ENCODE data around the gene ABCC1.

Gene ABCC1

GRCh38 chr16:16017812-16018211 is 68.4 kb downstream of the ABCC1 start:
- DNase-seq (ENCODE audit: extremely low read depth, low read depth), result no peak
- H3K4me3 ChIP-seq (replicated peaks; ENCODE audit: low read depth, low read length), result no peak overlapping the region
- no peak for TF ChIP-seq CTCF (IDR thresholded peaks at IDR 0.05; ENCODE audit: low read depth, low read length, missing control alignments)

- no peak overlapping the region for H3K4me3 ChIP-seq (replicated peaks; ENCODE audit: low read depth, low read length)
- no peak for DNase-seq (ENCODE audit: extremely low read depth, low read depth)
- no peak for TF ChIP-seq CTCF (IDR thresholded peaks at IDR 0.05; ENCODE audit: low read depth, low read length, missing control alignments)
These were observed 69.3 kb downstream of the ABCC1 start for GRCh38 chr16:16018705-16019104.

- DNase-seq (ENCODE audit: extremely low read depth, low read depth), result no peak
- H3K4me3 ChIP-seq (replicated peaks; ENCODE audit: low read depth, low read length), result no peak overlapping the region
These were observed 70.1 kb downstream of the ABCC1 start for GRCh38 chr16:16019488-16019887.

GRCh38 chr16:16020291-16020690 is 70.9 kb downstream of the ABCC1 start:
- TF ChIP-seq CTCF (IDR thresholded peaks at IDR 0.05; ENCODE audit: low read depth, low read length, missing control alignments), result no peak
- no peak for DNase-seq (ENCODE audit: extremely low read depth, low read depth)
- H3K4me3 ChIP-seq (replicated peaks; ENCODE audit: low read depth, low read length), result no peak overlapping the region

More at GRCh38 chr16:16019488-16019887, 70.1 kb downstream of the ABCC1 start:
- TF ChIP-seq CTCF (IDR thresholded peaks at IDR 0.05; ENCODE audit: low read depth, low read length, missing control alignments), result no peak

- H3K4me3 ChIP-seq (replicated peaks; ENCODE audit: low read depth, low read length), result no peak overlapping the region
- DNase-seq (ENCODE audit: extremely low read depth, low read depth), result no peak
- TF ChIP-seq CTCF (IDR thresholded peaks at IDR 0.05; ENCODE audit: low read depth, low read length, missing control alignments), result no peak
These were observed 71.6 kb downstream of the ABCC1 start for GRCh38 chr16:16021020-16021419.

GRCh38 chr16:16021646-16021987 is 72.2 kb downstream of the ABCC1 start:
- TF ChIP-seq CTCF (IDR thresholded peaks at IDR 0.05; ENCODE audit: low read depth, low read length, missing control alignments), result no peak

GRCh38 chr16:16021988-16022682 is 72.7 kb downstream of the ABCC1 start:
- DNase-seq (ENCODE audit: extremely low read depth, low read depth), result peak; percentile 90
- TF ChIP-seq CTCF (IDR thresholded peaks at IDR 0.05; ENCODE audit: low read depth, low read length, missing control alignments), result no peak
- H3K4me3 ChIP-seq (replicated peaks; ENCODE audit: low read depth, low read length), result no peak overlapping the region

More at GRCh38 chr16:16021646-16021987, 72.2 kb downstream of the ABCC1 start:
- H3K4me3 ChIP-seq (replicated peaks; ENCODE audit: low read depth, low read length), result no peak overlapping the region
- DNase-seq (ENCODE audit: extremely low read depth, low read depth), result no peak
